Measurements from ENCODE around the gene IGFBP1.

Gene IGFBP1

GRCh38 chr7:45898222-45898621 lies 9.9 kb downstream of the IGFBP1 start:
- no peak overlapping the region for H3K4me3 ChIP-seq (ENCODE audit: low read depth, low read length)
- TF ChIP-seq MAX (IDR thresholded peaks at IDR 0.05; ENCODE audit: low read depth, low read length) (no peak), POLR2A (IDR thresholded peaks at IDR 0.05; ENCODE audit: extremely low read depth, insufficient read length) (no peak), CTCF (IDR thresholded peaks at IDR 0.05; ENCODE audit: low read depth, low read length) (no peak), MYC (IDR thresholded peaks at IDR 0.05; ENCODE audit: low read depth, low read length) (no peak)
- DNase-seq (ENCODE audit: low read depth): no peak

GRCh38 chr7:45901566-45901965 lies 13.3 kb downstream of the IGFBP1 start:
- no peak for DNase-seq (ENCODE audit: low read depth)
- TF ChIP-seq POLR2A (IDR thresholded peaks at IDR 0.05; ENCODE audit: extremely low read depth, insufficient read length) (no peak), MYC (IDR thresholded peaks at IDR 0.05; ENCODE audit: low read depth, low read length) (no peak)
- H3K4me3 ChIP-seq (ENCODE audit: low read depth, low read length): no peak overlapping the region

GRCh38 chr7:45902820-45903219 lies 14.5 kb downstream of the IGFBP1 start:
- H3K4me3 ChIP-seq (ENCODE audit: low read depth, low read length): no peak overlapping the region
- no peak for DNase-seq (ENCODE audit: low read depth)
- no peak for TF ChIP-seq CTCF (IDR thresholded peaks at IDR 0.05; ENCODE audit: low read depth, low read length)
- no peak for TF ChIP-seq MYC (IDR thresholded peaks at IDR 0.05; ENCODE audit: low read depth, low read length)
- TF ChIP-seq MAX (IDR thresholded peaks at IDR 0.05; ENCODE audit: low read depth, low read length): no peak
- TF ChIP-seq POLR2A (IDR thresholded peaks at IDR 0.05; ENCODE audit: extremely low read depth, insufficient read length): no peak

- no peak for DNase-seq (ENCODE audit: low read depth)
- H3K4me3 ChIP-seq (ENCODE audit: low read depth, low read length): no peak overlapping the region
- TF ChIP-seq POLR2A (IDR thresholded peaks at IDR 0.05; ENCODE audit: extremely low read depth, insufficient read length): no peak
- no peak for TF ChIP-seq CTCF (IDR thresholded peaks at IDR 0.05; ENCODE audit: low read depth, low read length)
- TF ChIP-seq MAX (IDR thresholded peaks at IDR 0.05; ENCODE audit: low read depth, low read length): no peak
- no peak for TF ChIP-seq MYC (IDR thresholded peaks at IDR 0.05; ENCODE audit: low read depth, low read length)
These were observed 21.3 kb downstream of the IGFBP1 start for GRCh38 chr7:45909561-45909960.

GRCh38 chr7:45910855-45911254 lies 22.6 kb downstream of the IGFBP1 start:
- TF ChIP-seq MAX (IDR thresholded peaks at IDR 0.05; ENCODE audit: low read depth, low read length) (no peak), POLR2A (IDR thresholded peaks at IDR 0.05; ENCODE audit: extremely low read depth, insufficient read length) (no peak), MYC (IDR thresholded peaks at IDR 0.05; ENCODE audit: low read depth, low read length) (no peak), CTCF (IDR thresholded peaks at IDR 0.05; ENCODE audit: low read depth, low read length) (no peak)

GRCh38 chr7:45911311-45911710 lies 23.0 kb downstream of the IGFBP1 start:
- no peak overlapping the region for H3K4me3 ChIP-seq (ENCODE audit: low read depth, low read length)
- no peak for TF ChIP-seq MYC (IDR thresholded peaks at IDR 0.05; ENCODE audit: low read depth, low read length)
- no peak for TF ChIP-seq CTCF (IDR thresholded peaks at IDR 0.05; ENCODE audit: low read depth, low read length)
- no peak for TF ChIP-seq MAX (IDR thresholded peaks at IDR 0.05; ENCODE audit: low read depth, low read length)
- TF ChIP-seq POLR2A (IDR thresholded peaks at IDR 0.05; ENCODE audit: extremely low read depth, insufficient read length): no peak
- DNase-seq (ENCODE audit: low read depth): no peak

More at GRCh38 chr7:45910855-45911254, 22.6 kb downstream of the IGFBP1 start:
- DNase-seq (ENCODE audit: low read depth): no peak
- H3K4me3 ChIP-seq (ENCODE audit: low read depth, low read length): no peak overlapping the region

Data from NB4 (cell line).